NCI-H1092 (cell line): ENCODE data around the gene FBP2.
A peak's percentile ranks its signal among the peaks of the same experiment; 100 is the strongest.
"Not testable (repeated sequence)": the region's sequence is repeated elsewhere in the genome, so short reads cannot be mapped to it uniquely, and the experiment has no call there.

Experiments used
- DNase-seq: peaks from one replicate; lab custom pipeline; 2025; lab: John Stamatoyannopoulos, UW

FBP2 gene

GRCh38 chr9:94563548-94563947 lies 30.1 kb downstream of the FBP2 start:
- no peak for DNase-seq

DNA sequence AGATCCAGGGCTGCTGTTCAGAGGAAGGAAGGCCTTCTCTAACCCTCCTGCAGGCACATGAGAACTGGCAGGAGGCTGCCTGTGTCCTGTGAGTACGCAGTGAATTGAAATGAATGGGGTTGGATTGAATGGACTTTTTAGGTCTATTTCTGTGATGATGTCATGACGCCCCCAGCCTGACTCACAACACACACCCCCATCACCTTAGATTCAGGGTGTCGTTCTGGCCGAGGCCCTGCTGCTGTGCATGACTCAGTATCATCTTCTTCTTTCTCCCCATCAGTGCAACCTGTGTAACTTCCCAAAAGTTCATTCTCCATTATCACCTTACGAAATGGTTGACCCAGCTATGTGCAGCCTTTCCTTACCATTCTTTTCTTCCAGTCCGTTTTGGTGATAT lies 33.4 kb downstream of the FBP2 start:
- DNase-seq = no peak

GRCh38 chr9:94557376-94557775 lies 36.2 kb downstream of the FBP2 start:
- DNase-seq = no peak

DNA sequence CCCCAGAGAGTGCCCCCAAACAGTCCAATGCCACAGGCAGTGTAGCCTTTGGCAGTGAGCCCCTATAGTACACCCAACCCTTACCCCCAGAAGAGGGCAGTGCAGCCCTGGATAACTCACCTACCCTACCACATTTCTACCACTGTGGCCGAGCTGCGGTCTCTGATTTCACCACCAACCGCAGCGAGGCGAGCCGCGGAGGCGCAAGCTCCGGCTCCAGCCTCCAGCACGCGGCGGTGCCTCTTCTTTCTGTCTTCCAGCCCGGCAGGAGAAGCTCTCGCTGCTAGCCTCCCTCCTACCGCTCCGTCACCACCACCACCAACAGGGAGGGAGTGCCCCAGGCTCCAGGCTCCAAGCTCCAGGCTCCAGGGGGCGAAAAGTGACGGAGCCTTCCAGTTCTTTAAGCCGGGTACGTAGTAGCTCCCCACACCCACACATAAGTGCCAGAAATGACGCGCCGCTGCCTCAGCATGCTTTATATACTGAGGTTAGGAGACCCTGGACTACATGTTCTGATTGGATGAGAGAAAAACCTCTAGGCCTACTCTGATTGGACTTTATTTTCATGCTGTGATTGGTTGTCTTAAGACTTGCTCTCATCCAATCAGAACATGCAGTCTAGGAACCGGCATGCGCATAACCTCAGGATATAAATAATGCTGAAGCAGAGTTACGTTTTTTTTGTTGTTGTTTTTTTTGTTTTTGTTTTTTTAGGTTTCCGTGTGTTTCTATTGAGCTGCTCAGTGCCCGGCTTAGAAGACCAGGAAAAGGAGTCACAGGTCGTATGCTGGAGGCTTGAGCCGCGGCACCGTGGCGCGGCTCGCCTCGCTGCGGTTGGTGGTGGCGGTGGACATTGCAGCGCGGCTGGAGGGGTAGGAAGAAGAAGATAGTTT lies 38.9 kb downstream of the FBP2 start, which contains the start of gene PCAT7:
PCAT7 (plus strand) TSS at position 645 of the 893 bp plus-strand sequence.
- peak; percentile 76 for DNase-seq

- DNase-seq = no peak
Measured at GRCh38 chr9:94554078-94554438, 39.6 kb downstream of the FBP2 start.

DNA sequence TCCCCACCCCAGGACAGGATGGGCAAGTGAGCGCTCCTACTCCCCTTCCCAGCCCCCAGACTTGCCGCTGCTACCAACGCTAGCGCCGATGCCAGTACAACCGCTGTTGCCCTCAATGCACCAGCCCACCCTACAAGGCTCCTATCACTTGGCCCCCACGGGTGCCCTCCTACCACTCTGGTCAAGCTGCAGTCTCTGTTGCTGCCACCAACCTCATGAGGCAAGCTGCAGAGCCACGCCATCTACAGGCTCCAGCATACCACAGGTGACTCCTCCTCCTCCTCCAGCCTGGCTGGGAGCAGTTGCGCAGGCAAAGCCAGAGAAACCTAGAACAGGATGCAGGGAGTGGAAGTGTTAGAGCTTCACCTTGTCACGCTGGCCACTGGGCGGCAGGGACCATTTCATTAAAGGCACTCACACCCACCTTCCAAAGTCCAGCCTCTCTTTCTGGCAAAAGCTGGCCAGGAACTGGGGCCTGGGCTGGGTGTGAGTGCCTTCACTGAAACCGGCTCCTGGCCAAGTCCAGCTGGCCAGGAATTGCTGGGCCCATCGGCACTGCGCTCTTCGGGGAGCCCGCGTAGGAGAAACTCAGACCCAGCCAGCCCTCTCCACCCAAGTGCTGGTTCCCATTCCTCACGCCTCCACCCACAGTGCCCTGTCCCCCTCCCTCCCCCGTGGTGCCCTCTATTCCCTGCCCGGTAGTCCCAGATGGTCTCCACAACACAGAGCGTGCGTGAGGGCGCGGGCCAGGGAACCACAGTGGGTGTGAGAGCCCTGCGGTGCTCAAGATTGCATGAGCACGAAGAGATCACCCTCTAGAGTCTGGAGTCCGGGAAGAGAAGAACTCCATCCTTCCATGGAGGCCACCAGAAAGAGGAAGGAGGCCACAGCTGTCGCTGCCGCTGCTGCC lies 40.3 kb downstream of the FBP2 start:
- no peak for DNase-seq

GRCh38 chr9:94545940-94546339 lies 47.7 kb downstream of the FBP2 start:
- DNase-seq = no peak

- DNase-seq = not testable (repeated sequence)
Measured at GRCh38 chr9:94544335-94544734, 49.3 kb downstream of the FBP2 start.

GRCh38 chr9:94538908-94539307 lies 54.7 kb downstream of the FBP2 start:
- DNase-seq = no peak

- DNase-seq = no peak
Measured at GRCh38 chr9:94534901-94535300, 58.7 kb downstream of the FBP2 start.

- DNase-seq = no peak
Measured at GRCh38 chr9:94533601-94534000, 60.0 kb downstream of the FBP2 start.

- DNase-seq = no peak
Measured at GRCh38 chr9:94533155-94533554, 60.5 kb downstream of the FBP2 start.

DNA sequence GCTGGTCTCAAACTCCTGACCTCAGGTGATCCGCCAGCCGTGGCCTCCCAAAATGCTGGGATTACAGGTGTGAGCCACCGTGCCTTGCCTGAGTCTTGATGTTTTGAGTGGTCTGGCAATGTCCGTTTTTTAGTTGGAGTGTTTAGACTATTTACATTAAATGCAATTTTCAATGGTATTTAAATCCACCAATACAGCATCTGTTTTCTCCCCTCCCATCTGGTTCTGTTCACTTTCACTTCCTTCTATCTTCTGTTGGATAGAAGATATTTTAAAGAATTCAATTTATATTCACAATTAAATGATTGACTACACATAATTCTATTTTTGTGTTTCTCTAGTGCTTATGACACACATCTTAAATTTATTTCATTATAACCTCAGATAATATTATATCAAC lies 64.7 kb downstream of the FBP2 start:
- DNase-seq = no peak

DNA sequence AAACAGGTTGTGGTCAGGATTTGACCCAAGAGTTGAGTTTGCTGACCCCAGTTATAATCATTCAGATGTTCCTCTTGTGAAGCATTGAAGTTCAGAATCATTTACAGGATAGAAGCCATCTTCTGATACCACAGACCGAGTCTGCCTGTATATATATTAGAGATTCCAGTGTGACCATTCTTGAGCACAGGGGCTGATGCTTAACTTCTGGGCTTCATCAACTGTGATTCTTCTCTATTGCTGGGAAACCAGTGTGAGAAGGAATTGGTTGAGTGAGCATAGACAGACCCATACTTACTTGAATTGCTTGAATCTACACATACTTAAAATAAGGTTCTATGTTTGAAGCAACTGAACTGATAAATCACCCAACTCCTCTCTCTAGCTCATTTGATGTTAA lies 66.7 kb downstream of the FBP2 start:
- no peak for DNase-seq

- DNase-seq = no peak
Measured at GRCh38 chr9:94526271-94526670, 67.4 kb downstream of the FBP2 start.

GRCh38 chr9:94525396-94526035 lies 68.1 kb downstream of the FBP2 start:
- DNase-seq = no peak

DNA sequence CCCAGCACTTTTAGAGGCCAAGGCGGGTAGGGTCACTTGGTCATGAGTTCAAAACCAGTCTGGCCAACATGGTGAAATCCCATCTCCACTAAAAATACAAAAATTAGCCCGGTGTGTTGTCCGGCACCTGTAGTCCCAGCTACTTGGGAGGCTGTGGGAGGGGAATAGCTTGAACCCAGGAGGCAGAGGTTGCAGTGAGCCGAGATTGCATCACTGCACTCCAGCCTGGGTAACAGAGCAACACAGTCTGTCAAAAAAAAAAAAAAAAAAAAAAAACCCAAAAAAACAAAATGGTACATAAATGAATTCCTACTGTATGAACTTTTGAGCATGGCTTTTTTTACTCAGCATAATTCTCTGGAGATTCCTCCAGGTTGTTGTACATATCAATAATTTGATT lies 76.4 kb downstream of the FBP2 start:
- DNase-seq = no peak

DNA sequence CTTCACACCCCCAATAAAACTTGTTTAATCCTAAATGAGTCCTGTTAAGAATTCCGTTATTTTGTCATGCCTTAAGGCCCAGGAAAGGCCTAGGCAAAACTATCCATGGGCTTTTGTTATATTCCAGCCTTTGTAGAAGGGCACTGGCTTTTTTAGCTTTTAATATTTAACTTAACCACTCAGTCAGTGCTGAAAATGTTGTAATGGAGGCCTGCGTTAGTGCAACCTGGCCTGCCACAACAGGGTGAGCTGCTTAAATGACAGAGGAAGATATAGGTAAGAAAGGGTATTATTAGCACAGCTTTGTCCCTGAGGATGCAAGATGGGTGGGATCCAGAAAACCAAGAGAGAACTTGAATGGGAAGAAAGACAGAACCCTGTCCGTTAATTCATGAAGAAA lies 78.9 kb downstream of the FBP2 start:
- no peak for DNase-seq

GRCh38 chr9:94511955-94512265 lies 81.7 kb downstream of the FBP2 start:
- no peak for DNase-seq

DNA sequence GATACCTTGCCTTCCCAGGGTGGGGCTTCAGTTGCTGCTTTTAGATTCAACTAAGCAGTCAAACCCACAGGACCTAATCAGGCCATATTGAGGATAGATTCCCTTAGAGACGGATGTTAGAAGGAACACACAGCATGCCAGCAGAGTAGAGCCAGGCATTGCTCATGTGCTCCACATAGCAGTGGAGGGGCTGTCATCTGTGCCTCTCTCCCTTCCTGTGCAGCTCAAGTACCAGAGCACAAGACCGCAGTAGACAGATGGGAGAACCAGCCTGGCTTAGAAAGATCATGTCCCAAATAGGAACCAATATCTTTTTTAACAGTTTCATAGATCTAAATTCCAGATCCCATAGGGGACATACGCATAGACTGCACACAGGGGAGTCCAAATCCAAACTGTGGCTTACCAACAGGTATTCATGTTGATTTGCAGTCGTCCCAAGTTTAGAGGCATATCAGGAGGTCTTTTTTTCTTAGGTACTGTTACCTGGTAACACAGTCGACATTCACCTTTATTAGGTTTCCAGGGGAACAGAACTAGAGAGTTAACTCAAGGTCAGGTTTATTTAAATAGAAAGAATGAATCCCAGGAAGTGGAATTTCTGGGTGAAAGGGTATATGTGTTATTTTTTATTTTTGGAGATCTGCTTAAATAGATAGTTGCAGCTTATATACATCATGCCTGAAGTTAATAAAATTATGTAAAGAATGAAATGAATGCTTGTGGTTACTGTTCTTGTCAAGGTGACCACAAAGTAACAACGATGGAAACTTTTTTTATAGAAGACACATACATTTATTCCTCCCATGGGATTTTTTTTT lies 82.3 kb downstream of the FBP2 start:
- DNase-seq = no peak
